Heart left ventricle (tissue), 16 donors: ENCODE data around the gene CCDC127. TPM values are rescaled to one million over a fixed set of nuclear protein-coding genes. Genes with fewer than 3 reads are reported as not detected.

Experiments
- ATAC-seq, 4 donors: fragments of 200-7000 bp; cut with Tn5 transposase; one replicate each; pipeline ENCODE4 v1.9.1; 2020 to 2022; ENCODE audit warnings: moderate library complexity in 4 of 4, mild to moderate bottlenecking in 3 of 4, moderate number of reproducible peaks in 1 of 4
- DNase-seq, 5 donors: peaks; one replicate each; pipeline ENCODE4 v3.0.0-alpha.2; 2020
- H3K27ac ChIP-seq, 12 donors: fragments of 200-600 bp; sonication (generic) in 4 of 12; one replicate each; pipeline versions ENCODE4 v1.5.0 to v1.8.0; 2016 to 2022; ENCODE audit warnings: mild to moderate bottlenecking in 2 of 12
- H3K27me3 ChIP-seq, 9 donors: fragments of 200-600 bp; sonication (generic) in 2 of 9; one replicate each; pipeline versions ENCODE4 v1.5.1 to v1.8.0; 2016 to 2022; ENCODE audit warnings: mild to moderate bottlenecking in 3 of 9
- H3K36me3 ChIP-seq, 9 donors: fragments of 200-600 bp; sonication (generic) in 2 of 9; one replicate each; pipeline versions ENCODE4 v1.5.0 to v1.8.0; 2018 to 2022; ENCODE audit warnings: mild to moderate bottlenecking in 2 of 9
- H3K4me1 ChIP-seq, 12 donors: fragments of 200-600 bp; sonication (generic) in 4 of 12; one replicate each; pipeline versions ENCODE4 v1.5.0 to v1.8.0; 2016 to 2022; ENCODE audit warnings: mild to moderate bottlenecking in 3 of 12
- H3K4me3 ChIP-seq, 12 donors: fragments of 200-600 bp; sonication (generic) in 4 of 12; one replicate each; pipeline versions ENCODE4 v1.5.0 to v1.8.0; 2017 to 2022; ENCODE audit warnings: mild to moderate bottlenecking in 9 of 12, moderate library complexity in 4 of 12
- H3K9me3 ChIP-seq, 12 donors: fragments of 200-600 bp; sonication (generic) in 4 of 12; one replicate each; pipeline versions ENCODE4 v1.5.0 to v1.8.0; 2016 to 2022; ENCODE audit warnings: mild to moderate bottlenecking in 1 of 12
- CTCF ChIP-seq, 12 donors: fragments of 200-600 bp; sonication (generic) in 4 of 12; IDR thresholded peaks; one replicate each; pipeline versions ENCODE4 v1.5.0 to v1.8.0; 2018 to 2022; ENCODE audit warnings: antibody characterized with exemption in 12 of 12, mild to moderate bottlenecking in 5 of 12
- POLR2A ChIP-seq, 2 donors: fragments of 450-650 bp; IDR thresholded peaks; one replicate each; pipeline ENCODE4 v1.6.1; 2017; ENCODE audit warnings: antibody characterized with exemption in 2 of 2, mild to moderate bottlenecking in 2 of 2, moderate library complexity in 2 of 2
- WGBS, 4 donors: extraction: QIAGEN DNeasy Blood & Tissue Kit in 2 of 4; methylation state at CpG; one replicate each; pipeline versions ENCODE4 v1.1.5 to v1.1.7; 2013 to 2018; 5-methylcytosine and 5-hydroxymethylcytosine counted together
- intact Hi-C, 10 donors: fragments of 100-400 bp; cut with DNase I; formaldehyde crosslinking; loops; one replicate each; pipeline versions ENCODE4 v1.11.1 to v1.14.2; 2022
- polyA plus RNA-seq, 2 donors: library from polyadenylated mRNA; stranded (reverse); fragments of 200-250 nt; gene quantifications; one replicate each; pipeline ENCODE4 v1.2.3, GENCODE V29; 2013
- total RNA-seq, 9 donors: library from RNA; depleted of rRNA in 2 of 9; stranded (reverse); fragments of >200 nt in 2 of 9; fragmentation: NEBNext Ultra II Directional in 3 of 9; extraction: Animal tissue kit (Norgen Biotek cat#: 25700) in 3 of 9; gene quantifications; one replicate each; pipeline versions ENCODE4 v1.1.0 to v1.2.4, GENCODE V29; 2016 to 2023
- donor health status: ischemic (EF 13 %, LVEDD 7.1; RV severe dilation, severe dysfunction).
- donor health status: healthy with polysubstance abuse.
- donor health status: DM: no; HTN: yes; CAD: no.
- donor health status: DM: no; HTN: no; CAD: no.
- donor health status: ischemic (EF 25% LVEDD 6.9; RV normal size, moderate dysfunction).
- donor health status: ischemic (EF 25% LVEDD 5.7; RV mildly dilated, moderate dysfunction).
- donor health status: healthy.
- donor health status: DM: yes; HTN: yes; CAD: no.
- donor health status: ischemic (EF 35%, LVEDD 5.7; RV mildly dilated, moderate dysfunction).
- donor health status: nonischemic (EF 11% LVEDD 7.7; RV severe dilation, severe dysfunction).
- donor health status: DM: yes; HTN: yes; CAD: no.
- donor health status: PGD.
- donor health status: ischemic (EF 29% LVEDD 5.4; RV normal size, mild dysfunction).
- donor health status: nonischemic (EF 23%, LVEDD 6.1; RV moderate dilation, normal function).

Gene CCDC127
- total and polyA plus RNA-seq, 11 donors, result 4.8 to 10.3 (median 7.5) TPM

- Histone ChIP-seq H3K36me3 (no peaks in the 10 kb centered on the region), H3K9me3 (no peaks in the 10 kb centered on the region), H3K4me1 (peaks cover 0 to 43% (median 18%) of the 10 kb centered on the region in 12 donors), H3K4me3 (no peak overlapping the region), H3K27me3 (peaks cover 0 to 10% (median 0%) of the 10 kb centered on the region in 9 donors), H3K27ac (no peak overlapping the region)
- intact Hi-C loops, result no loop called here
- peak in 2 of 5 donors; percentile 15 to 20 for DNase-seq
- no peak for ATAC-seq
- 83 to 89% (median 86%) methylated on average over 11 to 13 of the region's 13 CpGs for WGBS, 4 donors
- no peak for TF ChIP-seq POLR2A (IDR thresholded peaks at IDR 0.05)
Observed at GRCh38 chr5:187042-187431, 30.9 kb downstream of the CCDC127 start.

GRCh38 chr5:186091-187041 is 31.6 kb downstream of the CCDC127 start:
- peaks cover 0 to 36% (median 17%) of the 10 kb centered on the region in 12 donors for H3K4me1 ChIP-seq
- H3K27me3 ChIP-seq, result peaks cover 0 to 4% (median 0%) of the 10 kb centered on the region in 9 donors
- intact Hi-C loops, result no loop called here
- DNase-seq, result peak in 2 of 5 donors; percentile 22 to 25
- no peaks in the 10 kb centered on the region for H3K36me3 ChIP-seq
- no peaks in the 10 kb centered on the region for H3K9me3 ChIP-seq
- H3K27ac ChIP-seq, result no peak overlapping the region
- no peak overlapping the region for H3K4me3 ChIP-seq
- 74 to 87% (median 82%) methylated on average over 20 to 28 of the region's 28 CpGs for WGBS, 4 donors
- TF ChIP-seq POLR2A (IDR thresholded peaks at IDR 0.05) (no peak), CTCF (IDR thresholded peaks at IDR 0.05) (no peak)
- no peak for ATAC-seq

- intact Hi-C loops, result no loop called here
Observed at GRCh38 chr5:185095-186070, 32.6 kb downstream of the CCDC127 start.

More at GRCh38 chr5:185095-186070, 32.6 kb downstream of the CCDC127 start:
- no peaks in the 10 kb centered on the region for H3K9me3 ChIP-seq
- ATAC-seq (no peak), DNase-seq (peak in 2 of 5 donors; percentile 20 to 21)
- peak overlapping the region in 1 of 12 donors; percentile 17 for H3K27ac ChIP-seq
- 80 to 89% (median 82%) methylated on average over 19 to 21 of the region's 21 CpGs for WGBS, 4 donors
- H3K27me3 ChIP-seq, result no peaks in the 10 kb centered on the region
- no peak for TF ChIP-seq POLR2A (IDR thresholded peaks at IDR 0.05)
- TF ChIP-seq CTCF (IDR thresholded peaks at IDR 0.05), result no peak
- no peaks in the 10 kb centered on the region for H3K36me3 ChIP-seq
- peaks cover 0 to 28% (median 14%) of the 10 kb centered on the region in 12 donors for H3K4me1 ChIP-seq
- no peak overlapping the region for H3K4me3 ChIP-seq
